Measurements from ENCODE around the gene ZNF750.

ZNF750 gene

DNA sequence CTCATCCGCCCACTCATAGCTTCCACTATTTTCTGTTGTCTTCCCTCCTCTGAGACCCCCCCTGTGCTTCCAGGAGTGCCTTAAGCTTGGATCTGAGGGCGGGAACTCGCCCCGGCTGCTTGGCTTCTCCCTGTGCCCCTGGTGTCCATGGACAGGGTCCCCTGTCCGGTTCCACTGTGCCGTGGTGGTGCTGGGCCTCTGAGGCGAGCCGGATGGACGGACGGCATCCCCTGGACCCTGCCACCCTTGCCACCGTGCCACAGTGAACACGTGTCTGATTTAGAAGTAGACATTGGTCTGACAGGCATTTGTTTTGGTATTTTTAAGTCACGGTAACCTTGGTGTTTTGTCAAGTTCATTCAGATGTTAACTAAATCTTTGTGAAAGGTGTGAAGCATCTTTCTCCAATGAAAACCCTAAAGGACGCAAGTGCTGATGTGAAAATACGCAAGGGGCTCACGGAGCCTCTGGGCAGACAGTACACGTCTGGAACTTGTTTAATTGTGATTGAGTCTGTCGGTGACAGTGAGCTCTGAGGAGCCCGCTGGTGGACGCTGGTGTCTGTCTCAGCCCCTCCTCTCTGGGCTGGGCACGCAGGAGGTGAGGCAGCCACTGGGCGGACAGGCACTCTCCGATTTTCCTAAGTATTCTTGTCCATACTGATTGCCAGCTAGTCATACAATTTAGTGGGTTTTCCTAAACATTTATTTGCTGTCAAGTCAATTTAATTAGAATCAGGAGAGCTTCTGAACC lies 26.3 kb downstream of the ZNF750 start:
- DNase-seq (ENCODE audit: extremely low read depth, low read depth) = no peak
- H3K4me3 ChIP-seq (replicated peaks; ENCODE audit: low read depth, low read length) = no peak overlapping the region
- TF ChIP-seq, protein P1, sequence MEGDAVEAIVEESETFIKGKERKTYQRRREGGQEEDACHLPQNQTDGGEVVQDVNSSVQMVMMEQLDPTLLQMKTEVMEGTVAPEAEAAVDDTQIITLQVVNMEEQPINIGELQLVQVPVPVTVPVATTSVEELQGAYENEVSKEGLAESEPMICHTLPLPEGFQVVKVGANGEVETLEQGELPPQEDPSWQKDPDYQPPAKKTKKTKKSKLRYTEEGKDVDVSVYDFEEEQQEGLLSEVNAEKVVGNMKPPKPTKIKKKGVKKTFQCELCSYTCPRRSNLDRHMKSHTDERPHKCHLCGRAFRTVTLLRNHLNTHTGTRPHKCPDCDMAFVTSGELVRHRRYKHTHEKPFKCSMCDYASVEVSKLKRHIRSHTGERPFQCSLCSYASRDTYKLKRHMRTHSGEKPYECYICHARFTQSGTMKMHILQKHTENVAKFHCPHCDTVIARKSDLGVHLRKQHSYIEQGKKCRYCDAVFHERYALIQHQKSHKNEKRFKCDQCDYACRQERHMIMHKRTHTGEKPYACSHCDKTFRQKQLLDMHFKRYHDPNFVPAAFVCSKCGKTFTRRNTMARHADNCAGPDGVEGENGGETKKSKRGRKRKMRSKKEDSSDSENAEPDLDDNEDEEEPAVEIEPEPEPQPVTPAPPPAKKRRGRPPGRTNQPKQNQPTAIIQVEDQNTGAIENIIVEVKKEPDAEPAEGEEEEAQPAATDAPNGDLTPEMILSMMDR (IDR thresholded peaks at IDR 0.05; ENCODE audit: low read depth, low read length, missing control alignments) = no peak

DNA sequence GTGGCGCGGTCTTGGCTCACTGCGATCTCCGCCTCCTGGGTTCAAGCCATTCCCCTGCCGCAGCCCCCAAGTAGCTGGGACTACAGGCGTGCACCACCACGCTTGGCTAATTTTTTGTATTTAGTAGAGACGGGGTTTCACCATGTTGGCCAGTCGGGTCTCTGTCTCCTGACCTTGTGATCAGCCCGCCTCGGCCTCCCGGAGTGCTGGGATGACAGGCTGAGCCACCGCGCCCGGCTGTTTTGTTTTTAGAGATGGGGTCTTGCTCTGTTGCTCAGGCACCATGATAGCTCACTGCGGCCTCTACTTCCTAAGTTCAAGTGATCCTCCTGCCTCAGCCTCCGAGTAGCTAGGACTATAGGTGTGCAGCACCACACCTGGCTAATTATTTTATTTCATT lies 27.2 kb downstream of the ZNF750 start:
- TF ChIP-seq, protein P1 (IDR thresholded peaks at IDR 0.05; ENCODE audit: low read depth, low read length, missing control alignments) = no peak
- DNase-seq (ENCODE audit: extremely low read depth, low read depth) = no peak
- H3K4me3 ChIP-seq (replicated peaks; ENCODE audit: low read depth, low read length) = no peak overlapping the region

DNA sequence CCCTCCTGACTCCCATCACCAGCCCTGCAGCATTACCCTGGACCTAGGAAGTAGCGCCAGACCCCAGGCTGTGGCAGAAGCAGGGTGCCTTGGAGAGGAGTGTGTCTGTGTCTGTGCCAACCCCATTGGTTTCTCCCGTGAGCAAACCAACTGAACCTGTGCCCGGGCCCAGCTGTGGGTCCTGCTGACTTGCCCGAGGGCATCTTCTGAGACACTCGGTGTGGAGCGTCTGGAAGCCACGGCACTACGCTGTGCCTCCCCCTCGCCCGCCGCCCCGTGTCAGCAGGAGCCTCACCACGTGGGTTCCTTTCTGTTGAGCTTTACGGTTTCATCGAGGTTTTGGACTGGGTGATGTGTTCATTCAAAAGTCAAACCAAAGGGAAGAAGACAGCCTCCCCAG lies 27.8 kb downstream of the ZNF750 start:
- no peak overlapping the region for H3K4me3 ChIP-seq (replicated peaks; ENCODE audit: low read depth, low read length)
- no peak for DNase-seq (ENCODE audit: extremely low read depth, low read depth)
- TF ChIP-seq, protein P1 (IDR thresholded peaks at IDR 0.05; ENCODE audit: low read depth, low read length, missing control alignments) = no peak

DNA sequence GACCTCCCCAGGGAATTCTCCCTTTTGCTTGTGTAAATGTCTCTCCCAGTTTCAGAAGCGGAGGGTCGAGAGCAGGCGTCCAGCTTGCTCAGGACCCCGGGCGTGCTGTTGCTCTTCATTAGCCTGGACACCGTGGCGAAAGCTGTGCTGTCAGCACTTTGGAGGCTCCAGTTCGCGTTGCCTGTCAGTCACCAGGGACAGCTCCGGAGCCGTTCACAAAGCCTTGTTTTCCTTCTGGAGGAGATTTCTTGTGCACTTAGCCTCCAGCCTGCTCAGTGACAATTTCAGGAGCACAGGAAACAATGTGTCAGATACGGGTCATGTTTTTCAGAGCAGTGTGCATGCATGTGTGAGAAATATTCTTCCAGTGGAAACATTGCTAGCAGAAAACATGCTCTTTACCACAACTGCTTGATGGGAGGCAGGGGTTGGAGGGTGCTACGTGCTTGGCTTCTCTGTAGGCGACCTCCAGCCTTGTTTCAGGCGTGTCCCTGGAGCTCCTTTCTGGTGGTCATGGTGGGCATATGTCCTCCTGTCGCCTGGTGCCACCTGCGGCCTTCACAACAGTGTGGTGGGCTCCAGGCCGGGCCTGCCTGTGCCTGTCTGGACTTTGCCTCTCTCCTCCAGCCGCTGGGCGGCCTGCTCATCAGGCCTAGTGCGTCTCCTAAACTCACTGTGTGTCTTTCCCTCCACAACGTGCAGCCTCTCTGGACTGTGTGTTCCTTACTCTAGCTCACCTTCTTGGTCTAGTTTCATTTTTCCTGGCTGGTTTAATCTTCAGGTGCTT lies 29.0 kb downstream of the ZNF750 start:
- TF ChIP-seq, protein P1 (IDR thresholded peaks at IDR 0.05; ENCODE audit: low read depth, low read length, missing control alignments) = no peak
- no peak for DNase-seq (ENCODE audit: extremely low read depth, low read depth)
- no peak overlapping the region for H3K4me3 ChIP-seq (replicated peaks; ENCODE audit: low read depth, low read length)

DNA sequence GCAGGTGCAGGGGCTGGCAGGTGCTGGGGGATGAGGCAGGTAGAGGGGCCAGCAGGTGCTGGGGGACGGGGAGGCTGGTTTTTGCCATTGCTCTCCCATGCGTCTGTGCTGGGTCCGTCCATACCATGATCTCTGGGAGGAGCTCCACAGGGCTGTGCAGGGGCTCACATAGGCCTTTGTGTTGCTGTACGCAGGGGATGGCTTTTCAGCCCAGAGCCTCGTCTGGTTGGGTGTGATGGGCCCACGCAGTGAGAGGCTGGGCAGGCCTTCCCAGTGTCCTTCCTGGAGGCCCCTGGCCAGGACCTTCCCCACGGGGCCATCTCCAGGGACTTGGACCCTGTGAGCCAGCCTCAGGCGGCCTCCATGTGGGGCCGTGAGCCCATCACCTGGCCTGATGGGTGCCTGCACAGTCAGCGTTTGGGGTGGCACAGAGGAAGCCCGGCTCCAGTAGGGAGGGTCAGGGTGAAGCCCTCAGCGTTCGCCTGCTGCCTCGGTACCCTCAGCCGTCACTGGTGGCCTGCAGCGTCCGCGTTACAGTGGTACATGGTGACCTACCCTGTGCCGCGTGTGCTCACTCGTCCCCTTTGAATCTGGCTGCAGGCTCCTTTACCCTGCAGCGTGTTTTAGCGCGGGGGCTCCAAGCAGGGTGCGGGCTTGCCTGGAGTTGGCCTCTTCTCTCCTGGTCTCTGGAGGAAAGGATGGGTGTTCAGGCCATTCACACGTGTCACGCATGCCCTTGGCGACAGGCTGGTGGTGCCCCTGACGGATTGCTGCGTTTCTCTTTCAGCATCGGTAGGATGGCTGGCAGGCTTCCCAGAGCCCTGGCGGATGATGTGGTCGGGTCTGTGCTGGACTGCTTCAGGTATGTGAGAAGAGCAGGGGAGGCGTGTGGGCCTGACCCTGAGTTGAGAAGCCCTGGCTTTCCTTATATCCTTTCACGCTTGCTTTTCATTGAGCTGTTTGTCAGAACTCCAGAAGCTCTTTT lies 30.6 kb downstream of the ZNF750 start:
- TF ChIP-seq, protein P1 (IDR thresholded peaks at IDR 0.05; ENCODE audit: low read depth, low read length, missing control alignments) = no peak
- no peak overlapping the region for H3K4me3 ChIP-seq (replicated peaks; ENCODE audit: low read depth, low read length)
- DNase-seq (ENCODE audit: extremely low read depth, low read depth) = no peak

DNA sequence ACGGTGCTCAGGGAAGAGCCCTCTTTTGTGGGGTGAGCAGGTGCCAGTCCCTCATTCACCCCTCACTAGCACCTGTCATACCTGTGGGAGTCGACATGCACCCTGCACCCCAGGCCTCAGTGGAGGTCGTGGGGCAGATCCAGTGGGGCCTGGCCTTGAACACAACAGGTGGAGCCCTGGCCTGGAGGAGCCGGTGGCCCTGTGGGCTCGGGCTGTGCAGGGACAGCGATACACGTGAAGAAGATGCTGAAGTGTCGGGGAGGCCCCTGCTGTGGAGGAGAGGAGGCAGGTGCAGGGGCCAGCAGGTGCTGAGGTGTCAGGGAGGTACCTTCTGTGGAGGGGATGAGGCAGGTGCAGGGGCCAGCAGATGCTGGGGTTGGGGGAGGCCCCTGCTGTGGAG lies 31.8 kb downstream of the ZNF750 start:
- no peak overlapping the region for H3K4me3 ChIP-seq (replicated peaks; ENCODE audit: low read depth, low read length)
- no peak for DNase-seq (ENCODE audit: extremely low read depth, low read depth)
- TF ChIP-seq, protein P1 (IDR thresholded peaks at IDR 0.05; ENCODE audit: low read depth, low read length, missing control alignments) = no peak
